ENCODE data around the gene NDE1. TPM values are rescaled to one million over a fixed set of nuclear protein-coding genes. Genes with fewer than 3 reads are reported as not detected.
A peak's percentile ranks its signal among the peaks of the same experiment; 100 is the strongest.

Gene NDE1
- total and polyA plus RNA-seq, 9 of the 15 experiments (the other 6 are each of a cell fraction or from before 2014, with no cell fraction given): 3.1 to 59.9 (median 30.0) TPM

DNA sequence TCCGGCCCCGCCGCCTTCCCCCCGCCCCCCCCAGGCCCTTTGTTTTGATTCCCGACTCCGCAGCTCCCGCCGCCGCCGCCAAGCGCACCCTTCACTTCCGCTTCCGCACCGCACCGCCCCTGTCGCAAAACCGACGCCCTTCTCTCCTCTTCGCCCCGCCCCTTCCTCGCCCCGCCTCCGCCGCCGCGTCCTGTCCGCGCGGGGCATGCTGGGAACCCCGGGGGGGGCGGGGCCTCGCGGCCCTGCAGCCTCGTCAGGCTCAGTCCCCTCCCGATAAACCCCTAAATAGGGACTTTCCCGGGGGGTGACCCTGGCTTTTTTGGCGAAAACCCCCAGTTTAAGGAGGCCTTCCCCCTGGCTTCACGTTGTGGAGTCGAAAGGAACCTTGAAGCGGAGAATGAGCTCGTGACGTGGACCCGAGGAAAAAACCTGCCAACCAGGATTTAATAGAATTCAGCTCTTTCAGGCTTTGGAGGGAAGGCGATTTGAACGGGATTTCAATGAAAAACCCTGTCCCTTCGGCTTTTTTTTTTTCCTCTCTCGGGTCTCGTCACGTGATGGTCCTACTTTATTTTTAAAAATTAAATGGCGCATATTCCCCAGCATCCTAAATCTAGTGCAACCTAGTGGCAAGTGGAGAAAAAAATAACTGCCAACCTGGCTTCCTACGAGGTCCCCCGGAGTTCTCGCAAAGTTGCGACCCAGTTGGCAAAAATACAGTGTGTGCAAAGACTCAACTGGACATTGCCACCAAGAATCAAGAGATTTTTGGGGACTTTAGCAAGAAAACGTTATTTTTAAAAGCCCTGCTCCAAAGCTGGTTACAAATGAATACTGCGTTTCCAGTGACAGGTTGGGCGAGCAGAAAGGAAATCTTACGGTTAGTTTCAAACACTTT is 6.7 kb upstream of the NDE1 start, which contains the start of gene MARF1 (continued):
- TF ChIP-seq CREB3 (tag; conservative IDR thresholded peaks at IDR 0.05; ENCODE audit: low read depth) (0 out of 2 replicates have a peak, but pooled peaks have one; percentile 42), KAT7 (CRISPR knock-in tag; IDR thresholded peaks at IDR 0.05; ENCODE audit: borderline replicate concordance) (no peak; the same call in 1 of the 2 replicates), CBX5 (IDR thresholded peaks at IDR 0.05; ENCODE audit: borderline replicate concordance, low read depth) (no peak; the same call in 1 of the 2 replicates), EP400 (IDR thresholded peaks at IDR 0.05) (peak; percentile 56)
- TF ChIP-seq, protein P1, sequence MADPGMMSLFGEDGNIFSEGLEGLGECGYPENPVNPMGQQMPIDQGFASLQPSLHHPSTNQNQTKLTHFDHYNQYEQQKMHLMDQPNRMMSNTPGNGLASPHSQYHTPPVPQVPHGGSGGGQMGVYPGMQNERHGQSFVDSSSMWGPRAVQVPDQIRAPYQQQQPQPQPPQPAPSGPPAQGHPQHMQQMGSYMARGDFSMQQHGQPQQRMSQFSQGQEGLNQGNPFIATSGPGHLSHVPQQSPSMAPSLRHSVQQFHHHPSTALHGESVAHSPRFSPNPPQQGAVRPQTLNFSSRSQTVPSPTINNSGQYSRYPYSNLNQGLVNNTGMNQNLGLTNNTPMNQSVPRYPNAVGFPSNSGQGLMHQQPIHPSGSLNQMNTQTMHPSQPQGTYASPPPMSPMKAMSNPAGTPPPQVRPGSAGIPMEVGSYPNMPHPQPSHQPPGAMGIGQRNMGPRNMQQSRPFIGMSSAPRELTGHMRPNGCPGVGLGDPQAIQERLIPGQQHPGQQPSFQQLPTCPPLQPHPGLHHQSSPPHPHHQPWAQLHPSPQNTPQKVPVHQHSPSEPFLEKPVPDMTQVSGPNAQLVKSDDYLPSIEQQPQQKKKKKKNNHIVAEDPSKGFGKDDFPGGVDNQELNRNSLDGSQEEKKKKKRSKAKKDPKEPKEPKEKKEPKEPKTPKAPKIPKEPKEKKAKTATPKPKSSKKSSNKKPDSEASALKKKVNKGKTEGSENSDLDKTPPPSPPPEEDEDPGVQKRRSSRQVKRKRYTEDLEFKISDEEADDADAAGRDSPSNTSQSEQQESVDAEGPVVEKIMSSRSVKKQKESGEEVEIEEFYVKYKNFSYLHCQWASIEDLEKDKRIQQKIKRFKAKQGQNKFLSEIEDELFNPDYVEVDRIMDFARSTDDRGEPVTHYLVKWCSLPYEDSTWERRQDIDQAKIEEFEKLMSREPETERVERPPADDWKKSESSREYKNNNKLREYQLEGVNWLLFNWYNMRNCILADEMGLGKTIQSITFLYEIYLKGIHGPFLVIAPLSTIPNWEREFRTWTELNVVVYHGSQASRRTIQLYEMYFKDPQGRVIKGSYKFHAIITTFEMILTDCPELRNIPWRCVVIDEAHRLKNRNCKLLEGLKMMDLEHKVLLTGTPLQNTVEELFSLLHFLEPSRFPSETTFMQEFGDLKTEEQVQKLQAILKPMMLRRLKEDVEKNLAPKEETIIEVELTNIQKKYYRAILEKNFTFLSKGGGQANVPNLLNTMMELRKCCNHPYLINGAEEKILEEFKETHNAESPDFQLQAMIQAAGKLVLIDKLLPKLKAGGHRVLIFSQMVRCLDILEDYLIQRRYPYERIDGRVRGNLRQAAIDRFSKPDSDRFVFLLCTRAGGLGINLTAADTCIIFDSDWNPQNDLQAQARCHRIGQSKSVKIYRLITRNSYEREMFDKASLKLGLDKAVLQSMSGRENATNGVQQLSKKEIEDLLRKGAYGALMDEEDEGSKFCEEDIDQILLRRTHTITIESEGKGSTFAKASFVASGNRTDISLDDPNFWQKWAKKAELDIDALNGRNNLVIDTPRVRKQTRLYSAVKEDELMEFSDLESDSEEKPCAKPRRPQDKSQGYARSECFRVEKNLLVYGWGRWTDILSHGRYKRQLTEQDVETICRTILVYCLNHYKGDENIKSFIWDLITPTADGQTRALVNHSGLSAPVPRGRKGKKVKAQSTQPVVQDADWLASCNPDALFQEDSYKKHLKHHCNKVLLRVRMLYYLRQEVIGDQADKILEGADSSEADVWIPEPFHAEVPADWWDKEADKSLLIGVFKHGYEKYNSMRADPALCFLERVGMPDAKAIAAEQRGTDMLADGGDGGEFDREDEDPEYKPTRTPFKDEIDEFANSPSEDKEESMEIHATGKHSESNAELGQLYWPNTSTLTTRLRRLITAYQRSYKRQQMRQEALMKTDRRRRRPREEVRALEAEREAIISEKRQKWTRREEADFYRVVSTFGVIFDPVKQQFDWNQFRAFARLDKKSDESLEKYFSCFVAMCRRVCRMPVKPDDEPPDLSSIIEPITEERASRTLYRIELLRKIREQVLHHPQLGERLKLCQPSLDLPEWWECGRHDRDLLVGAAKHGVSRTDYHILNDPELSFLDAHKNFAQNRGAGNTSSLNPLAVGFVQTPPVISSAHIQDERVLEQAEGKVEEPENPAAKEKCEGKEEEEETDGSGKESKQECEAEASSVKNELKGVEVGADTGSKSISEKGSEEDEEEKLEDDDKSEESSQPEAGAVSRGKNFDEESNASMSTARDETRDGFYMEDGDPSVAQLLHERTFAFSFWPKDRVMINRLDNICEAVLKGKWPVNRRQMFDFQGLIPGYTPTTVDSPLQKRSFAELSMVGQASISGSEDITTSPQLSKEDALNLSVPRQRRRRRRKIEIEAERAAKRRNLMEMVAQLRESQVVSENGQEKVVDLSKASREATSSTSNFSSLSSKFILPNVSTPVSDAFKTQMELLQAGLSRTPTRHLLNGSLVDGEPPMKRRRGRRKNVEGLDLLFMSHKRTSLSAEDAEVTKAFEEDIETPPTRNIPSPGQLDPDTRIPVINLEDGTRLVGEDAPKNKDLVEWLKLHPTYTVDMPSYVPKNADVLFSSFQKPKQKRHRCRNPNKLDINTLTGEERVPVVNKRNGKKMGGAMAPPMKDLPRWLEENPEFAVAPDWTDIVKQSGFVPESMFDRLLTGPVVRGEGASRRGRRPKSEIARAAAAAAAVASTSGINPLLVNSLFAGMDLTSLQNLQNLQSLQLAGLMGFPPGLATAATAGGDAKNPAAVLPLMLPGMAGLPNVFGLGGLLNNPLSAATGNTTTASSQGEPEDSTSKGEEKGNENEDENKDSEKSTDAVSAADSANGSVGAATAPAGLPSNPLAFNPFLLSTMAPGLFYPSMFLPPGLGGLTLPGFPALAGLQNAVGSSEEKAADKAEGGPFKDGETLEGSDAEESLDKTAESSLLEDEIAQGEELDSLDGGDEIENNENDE (IDR thresholded peaks at IDR 0.05; ENCODE audit: low read depth, low read length): no peak
- TF ChIP-seq, protein P2, sequence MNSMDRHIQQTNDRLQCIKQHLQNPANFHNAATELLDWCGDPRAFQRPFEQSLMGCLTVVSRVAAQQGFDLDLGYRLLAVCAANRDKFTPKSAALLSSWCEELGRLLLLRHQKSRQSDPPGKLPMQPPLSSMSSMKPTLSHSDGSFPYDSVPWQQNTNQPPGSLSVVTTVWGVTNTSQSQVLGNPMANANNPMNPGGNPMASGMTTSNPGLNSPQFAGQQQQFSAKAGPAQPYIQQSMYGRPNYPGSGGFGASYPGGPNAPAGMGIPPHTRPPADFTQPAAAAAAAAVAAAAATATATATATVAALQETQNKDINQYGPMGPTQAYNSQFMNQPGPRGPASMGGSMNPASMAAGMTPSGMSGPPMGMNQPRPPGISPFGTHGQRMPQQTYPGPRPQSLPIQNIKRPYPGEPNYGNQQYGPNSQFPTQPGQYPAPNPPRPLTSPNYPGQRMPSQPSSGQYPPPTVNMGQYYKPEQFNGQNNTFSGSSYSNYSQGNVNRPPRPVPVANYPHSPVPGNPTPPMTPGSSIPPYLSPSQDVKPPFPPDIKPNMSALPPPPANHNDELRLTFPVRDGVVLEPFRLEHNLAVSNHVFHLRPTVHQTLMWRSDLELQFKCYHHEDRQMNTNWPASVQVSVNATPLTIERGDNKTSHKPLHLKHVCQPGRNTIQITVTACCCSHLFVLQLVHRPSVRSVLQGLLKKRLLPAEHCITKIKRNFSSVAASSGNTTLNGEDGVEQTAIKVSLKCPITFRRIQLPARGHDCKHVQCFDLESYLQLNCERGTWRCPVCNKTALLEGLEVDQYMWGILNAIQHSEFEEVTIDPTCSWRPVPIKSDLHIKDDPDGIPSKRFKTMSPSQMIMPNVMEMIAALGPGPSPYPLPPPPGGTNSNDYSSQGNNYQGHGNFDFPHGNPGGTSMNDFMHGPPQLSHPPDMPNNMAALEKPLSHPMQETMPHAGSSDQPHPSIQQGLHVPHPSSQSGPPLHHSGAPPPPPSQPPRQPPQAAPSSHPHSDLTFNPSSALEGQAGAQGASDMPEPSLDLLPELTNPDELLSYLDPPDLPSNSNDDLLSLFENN (IDR thresholded peaks at IDR 0.05; ENCODE audit: low read depth in 2 of 2, low read length in 2 of 2): no peak
- TF ChIP-seq, protein P3, sequence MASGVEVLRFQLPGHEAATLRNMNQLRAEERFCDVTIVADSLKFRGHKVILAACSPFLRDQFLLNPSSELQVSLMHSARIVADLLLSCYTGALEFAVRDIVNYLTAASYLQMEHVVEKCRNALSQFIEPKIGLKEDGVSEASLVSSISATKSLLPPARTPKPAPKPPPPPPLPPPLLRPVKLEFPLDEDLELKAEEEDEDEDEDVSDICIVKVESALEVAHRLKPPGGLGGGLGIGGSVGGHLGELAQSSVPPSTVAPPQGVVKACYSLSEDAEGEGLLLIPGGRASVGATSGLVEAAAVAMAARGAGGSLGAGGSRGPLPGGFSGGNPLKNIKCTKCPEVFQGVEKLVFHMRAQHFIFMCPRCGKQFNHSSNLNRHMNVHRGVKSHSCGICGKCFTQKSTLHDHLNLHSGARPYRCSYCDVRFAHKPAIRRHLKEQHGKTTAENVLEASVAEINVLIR (CRISPR knock-in tag; IDR thresholded peaks at IDR 0.05): 0 out of 2 replicates have a peak, but pooled peaks have one; percentile 32
